Stimulated activated CD4-positive, alpha-beta T cell treated with anti-CD3 and anti-CD28 coated beads, Interleukin-12 subunit alpha, Interleukin-12 subunit beta, amount 100 ng/mL, for 48 hours (primary cell): ENCODE data around the gene RAB27A.
A peak's percentile ranks its signal among the peaks of the same experiment; 100 is the strongest.

Experiments
- DNase-seq, 3 donors: peaks; one replicate each; pipeline ENCODE4 v3.0.0-alpha.2; 2020; ENCODE audit warnings: low read depth in 2 of 3, low spot score in 1 of 3

Gene RAB27A

GRCh38 chr15:55230051-55230670 lies 59.5 kb downstream of the RAB27A start:
- DNase-seq = no peak

- DNase-seq = no peak
These were observed 63.5 kb downstream of the RAB27A start for GRCh38 chr15:55226127-55226526.

- no peak for DNase-seq
These were observed 64.7 kb downstream of the RAB27A start for GRCh38 chr15:55224892-55225291.

- DNase-seq = no peak
These were observed 67.0 kb downstream of the RAB27A start for GRCh38 chr15:55222588-55222987.

- peak in 2 of 3 donors; percentile 16 to 20 for DNase-seq
These were observed 68.3 kb downstream of the RAB27A start for GRCh38 chr15:55221090-55222011.

GRCh38 chr15:55220606-55221005 lies 69.0 kb downstream of the RAB27A start:
- no peak for DNase-seq

GRCh38 chr15:55218056-55218455 lies 71.6 kb downstream of the RAB27A start:
- no peak for DNase-seq

- no peak for DNase-seq
These were observed 85.1 kb downstream of the RAB27A start for GRCh38 chr15:55204464-55204863.

- no peak for DNase-seq
These were observed 87.4 kb downstream of the RAB27A start for GRCh38 chr15:55202206-55202605.

GRCh38 chr15:55198706-55199105 lies 90.9 kb downstream of the RAB27A start:
- DNase-seq = no peak

GRCh38 chr15:55197719-55198118 lies 91.9 kb downstream of the RAB27A start:
- DNase-seq = no peak

GRCh38 chr15:55197362-55197705 lies 92.3 kb downstream of the RAB27A start:
- DNase-seq = no peak

GRCh38 chr15:55196458-55197361 lies 92.9 kb downstream of the RAB27A start, which contains the start of gene RSL24D1:
TSS of gene RSL24D1 (minus strand) at chr15:55196941. CDS start at chr15:55196890, 51 bp downstream.
- DNase-seq = peak; percentile 89 to 93 (median 93)

- no peak for DNase-seq
These were observed 93.6 kb downstream of the RAB27A start for GRCh38 chr15:55195996-55196395.

- no peak for DNase-seq
These were observed 95.4 kb downstream of the RAB27A start for GRCh38 chr15:55194256-55194655.

- no peak for DNase-seq
These were observed 103.3 kb downstream of the RAB27A start for GRCh38 chr15:55186331-55186730.

- DNase-seq = no peak
These were observed 105.9 kb downstream of the RAB27A start for GRCh38 chr15:55183679-55184078.

GRCh38 chr15:55179141-55179540 lies 110.5 kb downstream of the RAB27A start:
- DNase-seq = no peak

- no peak for DNase-seq
These were observed 119.3 kb downstream of the RAB27A start for GRCh38 chr15:55170361-55170760.

- peak; percentile 21 to 51 (median 42) for DNase-seq
These were observed 121.2 kb downstream of the RAB27A start for GRCh38 chr15:55168350-55168974.

GRCh38 chr15:55164284-55164683 lies 125.3 kb downstream of the RAB27A start:
- DNase-seq = no peak
